Right lobe of liver (tissue), 6 donors: ENCODE measurements around the gene EZH1. TPM values are rescaled to one million over a fixed set of nuclear protein-coding genes. Genes with fewer than 3 reads are reported as not detected.

ENCODE experiments used
- ATAC-seq, 4 donors: fragments of 200-7000 bp; cut with Tn5 transposase; one replicate each; pipeline ENCODE4 v1.9.1; 2020; ENCODE audit warnings: mild to moderate bottlenecking in 4 of 4, moderate library complexity in 4 of 4
- DNase-seq, 3 donors: peaks; one replicate each; pipeline ENCODE4 v3.0.0-alpha.2; 2020
- H3K27ac ChIP-seq, 3 donors: fragments of 200-600 bp; one replicate each; pipeline ENCODE4 v1.8.0; 2022
- H3K27me3 ChIP-seq, 2 donors: fragments of 200-600 bp; one replicate each; pipeline ENCODE4 v1.8.0; 2022
- H3K36me3 ChIP-seq, 4 donors: fragments of 200-600 bp; sonication (generic) in 1 of 4; one replicate each; pipeline versions ENCODE4 v1.5.1 to v1.8.0; 2017 to 2022; ENCODE audit warnings: control low read depth in 1 of 4
- H3K4me1 ChIP-seq, 4 donors: fragments of 200-600 bp; sonication (generic) in 1 of 4; one replicate each; pipeline versions ENCODE4 v1.5.1 to v1.8.0; 2017 to 2022; ENCODE audit warnings: control low read depth in 1 of 4
- H3K4me3 ChIP-seq, 3 donors: fragments of 200-600 bp; one replicate each; pipeline ENCODE4 v1.8.0; 2022
- H3K9me3 ChIP-seq, 4 donors: fragments of 200-600 bp; sonication (generic) in 1 of 4; one replicate each; pipeline versions ENCODE4 v1.5.1 to v1.8.0; 2017 to 2022; ENCODE audit warnings: control low read depth in 1 of 4
- CTCF ChIP-seq, 4 donors: fragments of 200-600 bp in 3 of 4; fragments of 450-650 bp in 1 of 4; IDR thresholded peaks; one replicate each; pipeline versions ENCODE4 v1.5.1 to v1.8.0; 2016 to 2022; ENCODE audit warnings: antibody characterized with exemption in 4 of 4, mild to moderate bottlenecking in 2 of 4
- POLR2A ChIP-seq: fragments of 450-650 bp; IDR thresholded peaks from one replicate; pipeline ENCODE4 v1.6.1; 2017; ENCODE audit warnings: antibody characterized with exemption, mild to moderate bottlenecking
- WGBS: methylation state at CpG from one replicate; pipeline ENCODE4 v1.1.6; 2018; ENCODE audit warnings: low coverage, low lambda C conversion rate; ENCODE audit not compliant: insufficient coverage; ENCODE audit errors: missing lambda C conversion rate; 5-methylcytosine and 5-hydroxymethylcytosine counted together
- intact Hi-C, 2 donors: fragments of 100-400 bp; cut with DNase I; formaldehyde crosslinking; loops; one replicate each; pipeline versions ENCODE4 v1.11.2 to v1.14.1; 2022
- total RNA-seq, 6 experiments: library from RNA; depleted of rRNA in 2 of 6; stranded (reverse); fragments of >200 nt in 2 of 6; fragmentation: NEBNext Ultra II Directional in 3 of 6; extraction: Animal tissue kit (Norgen Biotek cat#: 25700) in 3 of 6; gene quantifications; one replicate each; pipeline versions ENCODE4 v1.1.0 to v1.2.4, GENCODE V29; 2016 to 2023
- donor health status: DM: no; HTN: yes; CAD: no.
- donor health status: DM: no; HTN: no; CAD: no.
- donor health status: DM: no; HTN: no; CAD: no.
- donor health status: DM: no; HTN: yes; CAD: no.
- donor health status: DM: no; HTN: yes; CAD: no.

The EZH1 gene
- total RNA-seq, 6 experiments from 2014 or later = 5.5 to 16.5 (median 10.8) TPM

- Histone ChIP-seq H3K4me3 (peak overlapping the region; percentile 18 to 32 (median 23)), H3K27me3 (peaks cover 0 to 5% of the 10 kb centered on the region in 2 donors), H3K4me1 (peaks cover 0 to 34% (median 6%) of the 10 kb centered on the region in 4 donors), H3K27ac (peak overlapping the region in 1 of 3 donors; percentile 29), H3K36me3 (no peaks in the 10 kb centered on the region), H3K9me3 (no peaks in the 10 kb centered on the region)
- intact Hi-C loops = loop anchor here (10.0 kb wide), 2 partner anchors 68 to 98 kb away; no protein-coding TSS in a partner anchor
- ATAC-seq = no peak
- WGBS = 0% methylated on average over 10 of the region's 34 CpGs
- DNase-seq = no peak
- TF ChIP-seq POLR2A = no peak
These were observed 62.0 kb downstream of the EZH1 start for GRCh38 chr17:42682722-42683403.

GRCh38 chr17:42681976-42682721, 62.7 kb downstream of the EZH1 start, which contains the start of gene CNTNAP1:
Gene CNTNAP1, plus strand, starts transcription at chr17:42682531. Its CDS starts 299 bp downstream, at chr17:42682830.
- 6% methylated on average over 20 of the region's 22 CpGs for WGBS

GRCh38 chr17:42680331-42680808, 64.5 kb downstream of the EZH1 start:
- no peaks in the 10 kb centered on the region for H3K36me3 ChIP-seq
- WGBS = 74% methylated on average over 8 of the region's 20 CpGs
- TF ChIP-seq CTCF (IDR thresholded peaks at IDR 0.05) (no peak), POLR2A (no peak)
- H3K27me3 ChIP-seq = peaks cover 0 to 5% of the 10 kb centered on the region in 2 donors
- DNase-seq (no peak), ATAC-seq (no peak)
- H3K4me3 ChIP-seq = peak overlapping the region in 2 of 3 donors; percentile 14 to 45
- H3K27ac ChIP-seq = peak overlapping the region; percentile 85 to 90 (median 87)
- intact Hi-C loops = loop anchor here (10.0 kb wide), 2 partner anchors 66 to 96 kb away; no protein-coding TSS in a partner anchor
- peaks cover 0 to 40% (median 6%) of the 10 kb centered on the region in 4 donors for H3K4me1 ChIP-seq
- H3K9me3 ChIP-seq = no peaks in the 10 kb centered on the region

More at GRCh38 chr17:42681976-42682721, 62.7 kb downstream of the EZH1 start, which contains the start of gene CNTNAP1:
- H3K4me1 ChIP-seq = peaks cover 0 to 40% (median 6%) of the 10 kb centered on the region in 4 donors
- ATAC-seq (peak in 1 of 4 donors; percentile 11), DNase-seq (peak in 1 of 3 donors; percentile 61)
- H3K36me3 ChIP-seq = no peaks in the 10 kb centered on the region
- peak within 1 kb of the TSS; percentile 18 to 32 (median 23) for H3K4me3 ChIP-seq
- peak within 1 kb of the TSS in 1 of 3 donors; percentile 29 for H3K27ac ChIP-seq
- peaks cover 0 to 5% of the 10 kb centered on the region in 2 donors for H3K27me3 ChIP-seq
- intact Hi-C loops = loop anchor here (10.0 kb wide), 2 partner anchors 67 to 97 kb away; no protein-coding TSS in a partner anchor
- TF ChIP-seq CTCF (IDR thresholded peaks at IDR 0.05) = no peak
- no peak for TF ChIP-seq POLR2A
- no peaks in the 10 kb centered on the region for H3K9me3 ChIP-seq

GRCh38 chr17:42679492-42680330, 65.1 kb downstream of the EZH1 start:
- WGBS = 3% methylated on average over 19 of the region's 78 CpGs
- H3K4me1 ChIP-seq = peaks cover 0 to 45% (median 7%) of the 10 kb centered on the region in 4 donors

More at GRCh38 chr17:42679492-42680330, 65.1 kb downstream of the EZH1 start:
- Histone ChIP-seq H3K9me3 (no peaks in the 10 kb centered on the region), H3K36me3 (no peaks in the 10 kb centered on the region), H3K4me3 (peak overlapping the region; percentile 14 to 45 (median 32)), H3K27me3 (peaks cover 0 to 5% of the 10 kb centered on the region in 2 donors), H3K27ac (peak overlapping the region; percentile 85 to 90 (median 87))
- peak; percentile 46 to 61 (median 54) for ATAC-seq
- TF ChIP-seq CTCF (IDR thresholded peaks at IDR 0.05) (peak; percentile 90 to 96 (median 94)), POLR2A (no peak)
- intact Hi-C loops = loop anchor here (10.0 kb wide), 2 partner anchors 65 to 95 kb away; no protein-coding TSS in a partner anchor
- DNase-seq = peak; percentile 85 to 87 (median 86)
